ENCODE measurements around the gene STRAP. TPM values are rescaled to one million over a fixed set of nuclear protein-coding genes. Genes with fewer than 3 reads are reported as not detected.

STRAP gene
- total RNA-seq, 2 donors from 2014 or later, result 75.7 to 77.1 TPM

GRCh38 chr12:15859116-15859515 lies 23.1 kb upstream of the STRAP start:
- H3K36me3 ChIP-seq, result no peaks in the 10 kb centered on the region
- H3K27me3 ChIP-seq, result no peaks in the 10 kb centered on the region
- no peak for TF ChIP-seq CTCF (IDR thresholded peaks at IDR 0.05)
- H3K4me3 ChIP-seq, result no peak overlapping the region
- H3K9me3 ChIP-seq, result no peaks in the 10 kb centered on the region
- no peak overlapping the region for H3K27ac ChIP-seq
- H3K4me1 ChIP-seq, result no peaks in the 10 kb centered on the region
- no peak for DNase-seq (ENCODE audit: low spot score)

- no peaks in the 10 kb centered on the region for H3K9me3 ChIP-seq
- H3K27ac ChIP-seq, result no peak overlapping the region
- no peak overlapping the region for H3K4me3 ChIP-seq
- no peaks in the 10 kb centered on the region for H3K4me1 ChIP-seq
- no peak for DNase-seq (ENCODE audit: low spot score)
- no peaks in the 10 kb centered on the region for H3K36me3 ChIP-seq
- no peak for TF ChIP-seq CTCF (IDR thresholded peaks at IDR 0.05)
- no peaks in the 10 kb centered on the region for H3K27me3 ChIP-seq
These were observed 20.8 kb upstream of the STRAP start for GRCh38 chr12:15861404-15861803.

- Histone ChIP-seq H3K36me3 (no peaks in the 10 kb centered on the region), H3K4me1 (no peaks in the 10 kb centered on the region), H3K27ac (no peak overlapping the region), H3K4me3 (no peak overlapping the region), H3K9me3 (no peaks in the 10 kb centered on the region), H3K27me3 (no peaks in the 10 kb centered on the region)
- no peak for DNase-seq (ENCODE audit: low spot score)
- TF ChIP-seq CTCF (IDR thresholded peaks at IDR 0.05), result no peak
These were observed 19.3 kb upstream of the STRAP start for GRCh38 chr12:15862840-15863239.

GRCh38 chr12:15863372-15863771 lies 18.8 kb upstream of the STRAP start:
- Histone ChIP-seq H3K27ac (no peak overlapping the region), H3K36me3 (no peaks in the 10 kb centered on the region), H3K4me3 (no peak overlapping the region), H3K27me3 (no peaks in the 10 kb centered on the region), H3K9me3 (no peaks in the 10 kb centered on the region), H3K4me1 (no peaks in the 10 kb centered on the region)
- DNase-seq (ENCODE audit: low spot score), result no peak
- TF ChIP-seq CTCF (IDR thresholded peaks at IDR 0.05), result no peak

- no peak for DNase-seq (ENCODE audit: low spot score)
- Histone ChIP-seq H3K9me3 (no peaks in the 10 kb centered on the region), H3K4me1 (no peaks in the 10 kb centered on the region), H3K27me3 (no peaks in the 10 kb centered on the region), H3K36me3 (no peaks in the 10 kb centered on the region), H3K27ac (no peak overlapping the region), H3K4me3 (no peak overlapping the region)
- no peak for TF ChIP-seq CTCF (IDR thresholded peaks at IDR 0.05)
These were observed 18.2 kb upstream of the STRAP start for GRCh38 chr12:15863984-15864383.

- TF ChIP-seq CTCF (IDR thresholded peaks at IDR 0.05), result no peak
These were observed 14.0 kb upstream of the STRAP start for GRCh38 chr12:15868186-15868585.

More at GRCh38 chr12:15868186-15868585, 14.0 kb upstream of the STRAP start:
- no peak overlapping the region for H3K27ac ChIP-seq
- H3K4me3 ChIP-seq, result no peak overlapping the region
- no peaks in the 10 kb centered on the region for H3K4me1 ChIP-seq
- H3K9me3 ChIP-seq, result no peaks in the 10 kb centered on the region
- H3K27me3 ChIP-seq, result no peaks in the 10 kb centered on the region
- H3K36me3 ChIP-seq, result no peaks in the 10 kb centered on the region
- DNase-seq (ENCODE audit: low spot score), result no peak

Measured in right atrium auricular region (tissue), 2 donors.